Astrocyte (in vitro differentiated cells and primary cell): ENCODE results near the gene FUZ.

Experiments used
- EZH2 ChIP-seq: IDR thresholded peaks from 2 replicates; pipeline ENCODE4 v1.6.1; 2012; ENCODE audit warnings: mild to moderate bottlenecking, low read length, inconsistent platforms; ENCODE audit not compliant: insufficient read depth
- TF ChIP-seq, protein P1 (sequence below): IDR thresholded peaks from 2 replicates; pipeline ENCODE4 v1.5.1; 2011; ENCODE audit warnings: low read depth, mild to moderate bottlenecking, inconsistent platforms, low read length, moderate library complexity; ENCODE audit not compliant: insufficient read depth

DNA sequence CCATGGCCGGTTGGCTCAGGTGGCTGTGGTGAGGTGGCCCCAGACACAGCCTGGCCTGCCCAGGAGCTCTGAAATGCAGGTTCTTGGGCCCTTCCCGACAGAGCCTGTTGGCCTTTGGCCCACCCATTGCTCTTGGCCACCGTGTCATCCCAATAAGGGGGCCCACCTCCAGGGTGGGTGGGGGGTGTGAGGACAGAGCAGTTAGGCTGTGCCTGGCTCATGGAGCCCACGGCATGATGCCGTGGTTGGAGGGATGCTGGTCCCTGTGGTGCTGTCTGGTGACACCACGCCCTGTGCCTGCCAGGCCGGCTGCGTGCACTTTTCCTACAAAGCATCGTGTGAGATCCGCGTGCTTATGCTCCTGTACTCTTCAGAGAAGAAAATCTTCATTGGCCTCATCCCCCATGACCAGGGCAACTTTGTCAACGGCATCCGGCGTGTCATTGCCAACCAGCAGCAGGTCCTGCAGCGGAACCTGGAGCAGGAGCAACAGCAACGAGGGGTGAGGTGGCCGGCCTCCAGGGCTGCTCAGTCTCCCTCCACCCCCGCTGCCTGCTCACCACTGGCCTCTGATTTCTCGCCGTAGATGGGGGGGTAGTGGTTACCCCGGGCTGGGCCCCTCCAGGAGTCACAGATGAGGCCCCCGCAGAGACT is 46.7 kb upstream of the FUZ start:
- TF ChIP-seq, protein P1, sequence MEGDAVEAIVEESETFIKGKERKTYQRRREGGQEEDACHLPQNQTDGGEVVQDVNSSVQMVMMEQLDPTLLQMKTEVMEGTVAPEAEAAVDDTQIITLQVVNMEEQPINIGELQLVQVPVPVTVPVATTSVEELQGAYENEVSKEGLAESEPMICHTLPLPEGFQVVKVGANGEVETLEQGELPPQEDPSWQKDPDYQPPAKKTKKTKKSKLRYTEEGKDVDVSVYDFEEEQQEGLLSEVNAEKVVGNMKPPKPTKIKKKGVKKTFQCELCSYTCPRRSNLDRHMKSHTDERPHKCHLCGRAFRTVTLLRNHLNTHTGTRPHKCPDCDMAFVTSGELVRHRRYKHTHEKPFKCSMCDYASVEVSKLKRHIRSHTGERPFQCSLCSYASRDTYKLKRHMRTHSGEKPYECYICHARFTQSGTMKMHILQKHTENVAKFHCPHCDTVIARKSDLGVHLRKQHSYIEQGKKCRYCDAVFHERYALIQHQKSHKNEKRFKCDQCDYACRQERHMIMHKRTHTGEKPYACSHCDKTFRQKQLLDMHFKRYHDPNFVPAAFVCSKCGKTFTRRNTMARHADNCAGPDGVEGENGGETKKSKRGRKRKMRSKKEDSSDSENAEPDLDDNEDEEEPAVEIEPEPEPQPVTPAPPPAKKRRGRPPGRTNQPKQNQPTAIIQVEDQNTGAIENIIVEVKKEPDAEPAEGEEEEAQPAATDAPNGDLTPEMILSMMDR, result no peak
- no peak for TF ChIP-seq EZH2
